Thymus (tissue), 11 donors: ENCODE measurements around the gene TPCN2. TPM values are rescaled to one million over a fixed set of nuclear protein-coding genes. Genes with fewer than 3 reads are reported as not detected.
"Not testable (repeated sequence)": the region's sequence is repeated elsewhere in the genome, so short reads cannot be mapped to it uniquely, and the experiment has no call there.

Source experiments
- DNase-seq, 9 donors: peaks; one replicate each; pipeline ENCODE4 v3.0.0-alpha.2; 2013; ENCODE audit warnings: low spot score in 9 of 9, low read depth in 6 of 9, missing footprints in 1 of 9
- H3K27ac ChIP-seq, 2 donors: one replicate each; pipeline ENCODE4 v1.5.1; 2013; ENCODE audit warnings: control low read depth in 1 of 2, low read depth in 1 of 2, low read length in 1 of 2, mild to moderate bottlenecking in 1 of 2, moderate library complexity in 1 of 2
- H3K27me3 ChIP-seq, 2 donors: one replicate each; pipeline ENCODE4 v1.5.1; 2013; ENCODE audit warnings: low read length in 1 of 2; ENCODE audit not compliant: control insufficient read depth in 2 of 2, insufficient read depth in 1 of 2
- H3K36me3 ChIP-seq, 2 donors: one replicate each; pipeline ENCODE4 v1.5.1; 2013; ENCODE audit warnings: low read length in 1 of 2, mild to moderate bottlenecking in 1 of 2, moderate library complexity in 1 of 2; ENCODE audit not compliant: control insufficient read depth in 2 of 2, insufficient read depth in 2 of 2
- H3K4me1 ChIP-seq, 2 donors: one replicate each; pipeline ENCODE4 v1.5.1; 2013; ENCODE audit warnings: low read length in 2 of 2; ENCODE audit not compliant: control insufficient read depth in 2 of 2, insufficient read depth in 2 of 2
- H3K4me3 ChIP-seq, 2 donors: one replicate each; pipeline ENCODE4 v1.5.1; 2013; ENCODE audit warnings: low read length in 2 of 2, control low read depth in 1 of 2, mild to moderate bottlenecking in 1 of 2
- H3K9me3 ChIP-seq, 2 donors: one replicate each; pipeline ENCODE4 v1.5.1; 2013; ENCODE audit warnings: low read length in 1 of 2, mild to moderate bottlenecking in 1 of 2; ENCODE audit not compliant: control insufficient read depth in 2 of 2, insufficient read depth in 1 of 2
- WGBS: extraction: QIAGEN DNeasy Blood & Tissue Kit; methylation state at CpG from one replicate; pipeline ENCODE4 v1.1.7; 2013; 5-methylcytosine and 5-hydroxymethylcytosine counted together
- polyA plus RNA-seq: library from polyadenylated mRNA; stranded (reverse); fragments of 200-250 nt; gene quantifications from one replicate; pipeline ENCODE4 v1.2.3, GENCODE V29; 2013
- total RNA-seq: library from RNA; stranded (reverse); fragments of 120-200 nt; gene quantifications from one replicate; pipeline ENCODE4 v1.2.4, GENCODE V29; 2013
- donor health status: healthy.

Gene TPCN2
- total and polyA plus RNA-seq, 2 donors, result 5.3 to 9.8 TPM

GRCh38 chr11:69131644-69132300 is 83.0 kb downstream of the TPCN2 start:
- Histone ChIP-seq H3K27ac (no peak overlapping the region), H3K4me3 (no peak overlapping the region), H3K4me1 (no peaks in the 10 kb centered on the region), H3K9me3 (peaks cover 0 to 3% of the 10 kb centered on the region in 2 donors), H3K36me3 (no peaks in the 10 kb centered on the region), H3K27me3 (no peaks in the 10 kb centered on the region)
- DNase-seq, result peak in 1 of 9 donors; percentile 12
- 79% methylated on average over 15 of the region's 15 CpGs for WGBS

- no peak for DNase-seq
- H3K4me3 ChIP-seq, result no peak overlapping the region
- peaks cover 0 to 3% of the 10 kb centered on the region in 2 donors for H3K9me3 ChIP-seq
- no peaks in the 10 kb centered on the region for H3K4me1 ChIP-seq
- WGBS, result 94% methylated on average over 7 of the region's 7 CpGs
- no peak overlapping the region for H3K27ac ChIP-seq
- no peaks in the 10 kb centered on the region for H3K27me3 ChIP-seq
- no peaks in the 10 kb centered on the region for H3K36me3 ChIP-seq
These were observed 83.6 kb downstream of the TPCN2 start for GRCh38 chr11:69132301-69132670.

GRCh38 chr11:69133251-69133650 is 84.5 kb downstream of the TPCN2 start:
- Histone ChIP-seq H3K36me3 (no peaks in the 10 kb centered on the region), H3K4me1 (no peaks in the 10 kb centered on the region), H3K4me3 (no peak overlapping the region), H3K9me3 (no peaks in the 10 kb centered on the region), H3K27ac (no peak overlapping the region), H3K27me3 (no peaks in the 10 kb centered on the region)
- DNase-seq, result no peak
- 97% methylated on average over 4 of the region's 4 CpGs for WGBS

GRCh38 chr11:69134182-69134581 is 85.5 kb downstream of the TPCN2 start:
- not testable (repeated sequence) for H3K9me3 ChIP-seq, DNase-seq, H3K36me3 ChIP-seq, H3K4me1 ChIP-seq, H3K4me3 ChIP-seq, H3K27me3 ChIP-seq, H3K27ac ChIP-seq
- 94% methylated on average over 2 of the region's 2 CpGs for WGBS

- H3K4me3 ChIP-seq, result no peak overlapping the region
- H3K4me1 ChIP-seq, result no peaks in the 10 kb centered on the region
- H3K36me3 ChIP-seq, result no peaks in the 10 kb centered on the region
- DNase-seq, result no peak
- no peaks in the 10 kb centered on the region for H3K9me3 ChIP-seq
- no peaks in the 10 kb centered on the region for H3K27me3 ChIP-seq
- WGBS, result 96% methylated on average over 8 of the region's 8 CpGs
- no peak overlapping the region for H3K27ac ChIP-seq
These were observed 86.2 kb downstream of the TPCN2 start for GRCh38 chr11:69134957-69135356.

GRCh38 chr11:69135420-69136363 is 87.0 kb downstream of the TPCN2 start:
- Histone ChIP-seq H3K4me1 (no peaks in the 10 kb centered on the region), H3K4me3 (no peak overlapping the region), H3K9me3 (no peaks in the 10 kb centered on the region), H3K36me3 (no peaks in the 10 kb centered on the region), H3K27me3 (no peaks in the 10 kb centered on the region), H3K27ac (no peak overlapping the region)
- no peak for DNase-seq
- 87% methylated on average over 14 of the region's 14 CpGs for WGBS

- Histone ChIP-seq H3K4me1 (no peaks in the 10 kb centered on the region), H3K36me3 (no peaks in the 10 kb centered on the region), H3K9me3 (no peaks in the 10 kb centered on the region), H3K4me3 (no peak overlapping the region), H3K27ac (no peak overlapping the region), H3K27me3 (no peaks in the 10 kb centered on the region)
- 96% methylated on average over 9 of the region's 9 CpGs for whole genome bisulfite sequencing
- no peak for DNase-seq
These were observed 87.7 kb downstream of the TPCN2 start for GRCh38 chr11:69136471-69136870.

GRCh38 chr11:69137151-69137844 is 88.6 kb downstream of the TPCN2 start:
- DNase-seq, result no peak
- Histone ChIP-seq H3K4me1 (no peaks in the 10 kb centered on the region), H3K27ac (no peak overlapping the region), H3K9me3 (no peaks in the 10 kb centered on the region), H3K36me3 (no peaks in the 10 kb centered on the region), H3K27me3 (no peaks in the 10 kb centered on the region), H3K4me3 (no peak overlapping the region)
- 92% methylated on average over 8 of the region's 8 CpGs for WGBS

GRCh38 chr11:69138265-69138664 is 89.5 kb downstream of the TPCN2 start:
- no peaks in the 10 kb centered on the region for H3K27me3 ChIP-seq
- 91% methylated on average over 3 of the region's 3 CpGs for WGBS
- no peaks in the 10 kb centered on the region for H3K9me3 ChIP-seq
- no peak for DNase-seq
- no peaks in the 10 kb centered on the region for H3K4me1 ChIP-seq
- no peak overlapping the region for H3K4me3 ChIP-seq
- no peaks in the 10 kb centered on the region for H3K36me3 ChIP-seq
- H3K27ac ChIP-seq, result no peak overlapping the region
